HG02678 (cell line): ENCODE data around the gene GNA12.

Source experiments
- ATAC-seq: cut with Tn5 transposase; IDR thresholded peaks from one replicate; pipeline ENCODE4 v1.9.1; 2021; ENCODE audit warnings: mild to moderate bottlenecking, moderate library complexity; ENCODE audit not compliant: unreplicated experiment

The GNA12 gene

DNA sequence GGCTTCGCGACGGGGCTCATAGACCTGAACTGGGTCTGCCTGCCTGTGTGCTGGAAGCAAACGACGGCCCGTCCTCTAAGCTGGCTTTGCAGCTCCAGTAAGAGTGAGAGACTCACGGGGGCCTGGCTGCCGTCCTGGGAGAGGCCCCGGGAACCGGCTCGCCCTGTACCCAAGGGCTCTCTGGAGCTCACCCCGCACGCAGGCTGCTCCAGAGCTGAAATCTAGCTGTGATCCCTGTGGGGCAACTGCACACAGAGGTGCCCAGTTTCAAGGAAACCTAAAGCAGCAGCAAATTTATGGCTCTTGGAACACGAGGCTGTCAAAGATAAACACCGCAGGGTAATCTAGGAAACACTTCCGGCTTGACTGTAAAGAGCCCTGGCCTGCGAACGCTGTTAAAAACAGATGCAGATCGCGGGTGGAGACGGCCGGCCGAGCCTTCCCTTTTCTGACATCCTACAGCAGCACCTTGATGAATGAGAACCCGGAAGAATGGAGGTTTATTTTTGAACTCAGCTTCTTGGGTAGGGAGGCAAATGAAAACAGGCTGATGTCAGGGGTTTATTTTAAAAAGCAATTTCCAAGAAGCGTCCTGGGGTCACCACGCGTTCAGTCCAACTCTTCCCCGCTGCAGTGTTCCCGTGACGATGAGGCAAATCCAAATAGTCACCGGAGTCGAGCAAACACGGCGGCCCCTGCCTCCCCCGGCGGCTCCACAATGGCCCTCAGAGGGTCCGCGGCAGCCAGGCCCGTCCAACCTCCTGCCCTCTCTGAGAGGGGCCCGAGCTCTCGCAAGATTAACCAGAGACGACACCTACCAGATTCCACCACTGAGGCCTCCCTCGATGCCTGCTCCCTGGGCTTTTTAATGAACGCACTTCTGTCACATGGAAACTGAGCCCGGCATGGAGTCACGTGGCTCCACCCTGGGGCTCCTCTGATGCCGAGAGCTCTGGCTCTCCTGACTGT, 126.5 kb downstream of the GNA12 start:
- no peak for ATAC-seq

DNA sequence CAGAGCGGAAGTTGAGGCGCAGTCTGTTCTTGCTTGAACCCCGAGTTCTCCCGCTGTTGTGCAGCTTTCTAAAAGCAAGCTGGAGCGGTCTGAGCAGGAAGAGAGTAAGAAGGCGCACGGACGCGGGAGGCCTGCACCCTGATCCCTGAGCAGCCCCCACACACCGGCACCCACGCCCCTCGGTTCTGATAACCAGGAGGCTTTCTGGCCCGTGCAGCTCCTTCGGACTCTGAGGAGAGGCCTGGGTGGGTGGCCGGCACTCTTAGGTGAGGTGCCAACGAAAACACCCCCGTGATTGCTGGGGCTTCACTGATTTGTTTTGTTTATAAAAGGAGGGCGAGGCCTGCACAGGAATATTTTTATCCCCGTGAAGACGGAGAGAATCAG, 127.2 kb downstream of the GNA12 start:
- ATAC-seq, result no peak

DNA sequence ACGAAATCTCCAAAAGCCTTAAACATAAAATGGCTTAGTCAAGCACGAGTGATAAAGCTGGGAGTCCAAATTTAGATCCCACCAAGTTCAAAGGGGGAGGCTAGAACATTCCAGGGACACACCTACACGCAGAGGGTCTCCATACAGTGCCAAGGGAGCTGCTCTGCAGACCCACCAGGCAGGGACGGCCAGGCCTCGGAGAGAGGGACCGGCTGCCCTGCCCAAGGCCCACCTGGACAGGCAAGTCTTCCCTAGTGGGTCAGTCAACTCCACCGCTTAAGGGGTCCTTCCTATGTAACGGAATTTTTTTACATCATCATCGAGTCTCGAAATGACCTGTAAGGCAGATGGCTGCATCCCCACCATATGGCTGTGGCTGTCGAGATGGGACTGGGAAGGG, 127.6 kb downstream of the GNA12 start:
- ATAC-seq, result no peak

- ATAC-seq, result no peak
Observed at GRCh38 chr7:2715341-2716231, 128.5 kb downstream of the GNA12 start.

GRCh38 chr7:2714636-2715035, 129.5 kb downstream of the GNA12 start:
- no peak for ATAC-seq

GRCh38 chr7:2713978-2714377, 130.1 kb downstream of the GNA12 start:
- no peak for ATAC-seq

GRCh38 chr7:2713370-2713769, 130.7 kb downstream of the GNA12 start:
- no peak for ATAC-seq

- no peak for ATAC-seq
Observed at GRCh38 chr7:2711895-2712675, 132.0 kb downstream of the GNA12 start.

- peak; percentile 33 for ATAC-seq
Observed at GRCh38 chr7:2710901-2711551, 133.1 kb downstream of the GNA12 start.

- ATAC-seq, result peak; percentile 50
Observed at GRCh38 chr7:2710286-2710655, 133.8 kb downstream of the GNA12 start.

- ATAC-seq, result peak; percentile 75
Observed at GRCh38 chr7:2709553-2710285, 134.4 kb downstream of the GNA12 start.

- no peak for ATAC-seq
Observed at GRCh38 chr7:2708547-2709310, 135.4 kb downstream of the GNA12 start.

DNA sequence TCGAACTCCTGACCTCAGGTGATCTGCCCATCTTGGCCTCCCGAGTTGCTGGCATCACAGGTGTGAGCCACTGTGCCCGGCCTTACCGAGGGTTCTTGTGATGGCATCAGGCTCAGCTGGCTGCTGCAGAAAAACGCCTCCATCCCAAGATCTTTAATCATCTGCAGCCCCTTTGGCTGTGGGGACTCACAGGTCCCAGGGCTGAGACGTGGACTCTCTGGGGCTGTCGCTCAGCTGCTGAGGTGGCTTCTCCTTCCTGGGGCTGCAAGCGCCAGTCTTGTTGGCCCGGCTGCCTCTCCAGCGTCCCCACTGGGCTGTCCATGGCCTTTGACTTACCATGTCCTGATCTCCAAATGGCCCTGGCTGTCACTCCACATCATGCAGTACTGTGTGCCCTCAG, 136.1 kb downstream of the GNA12 start:
- ATAC-seq, result no peak

- no peak for ATAC-seq
Observed at GRCh38 chr7:2707481-2707880, 136.6 kb downstream of the GNA12 start.

GRCh38 chr7:2706685-2707126, 137.4 kb downstream of the GNA12 start:
- no peak for ATAC-seq

GRCh38 chr7:2705371-2706096, 138.6 kb downstream of the GNA12 start:
- no peak for ATAC-seq

- ATAC-seq, result no peak
Observed at GRCh38 chr7:2702594-2702957, 141.5 kb downstream of the GNA12 start.

GRCh38 chr7:2701832-2702593, 142.1 kb downstream of the GNA12 start:
- ATAC-seq, result no peak
